ENCODE results near the gene ZBTB16.

ZBTB16 gene

GRCh38 chr11:114063829-114064201, 4.3 kb downstream of the ZBTB16 start:
- no peak for DNase-seq (ENCODE audit: low spot score)

- no peak for DNase-seq (ENCODE audit: low spot score)
These were observed 4.7 kb downstream of the ZBTB16 start for GRCh38 chr11:114064216-114064615.

- no peak for DNase-seq (ENCODE audit: low spot score)
These were observed 5.6 kb downstream of the ZBTB16 start for GRCh38 chr11:114065094-114065493.

GRCh38 chr11:114066046-114066648, 6.6 kb downstream of the ZBTB16 start:
- no peak for DNase-seq (ENCODE audit: low spot score)

GRCh38 chr11:114068327-114068726, 8.8 kb downstream of the ZBTB16 start:
- no peak for DNase-seq (ENCODE audit: low spot score)

- no peak for DNase-seq (ENCODE audit: low spot score)
These were observed 11.1 kb downstream of the ZBTB16 start for GRCh38 chr11:114070464-114071139.

GRCh38 chr11:114073007-114073827, 13.7 kb downstream of the ZBTB16 start:
- no peak for DNase-seq (ENCODE audit: low spot score)

GRCh38 chr11:114073828-114074381, 14.4 kb downstream of the ZBTB16 start:
- DNase-seq (ENCODE audit: low spot score) = no peak

GRCh38 chr11:114074546-114075343, 15.2 kb downstream of the ZBTB16 start:
- DNase-seq (ENCODE audit: low spot score) = no peak

GRCh38 chr11:114075344-114075610, 15.8 kb downstream of the ZBTB16 start:
- DNase-seq (ENCODE audit: low spot score) = no peak

GRCh38 chr11:114075891-114076441, 16.5 kb downstream of the ZBTB16 start:
- DNase-seq (ENCODE audit: low spot score) = peak; percentile 49

- DNase-seq (ENCODE audit: low spot score) = no peak
These were observed 17.4 kb downstream of the ZBTB16 start for GRCh38 chr11:114076921-114077331.

- no peak for DNase-seq (ENCODE audit: low spot score)
These were observed 18.2 kb downstream of the ZBTB16 start for GRCh38 chr11:114077482-114078305.

GRCh38 chr11:114078423-114078822, 18.9 kb downstream of the ZBTB16 start:
- DNase-seq (ENCODE audit: low spot score) = no peak

- DNase-seq (ENCODE audit: low spot score) = no peak
These were observed 20.1 kb downstream of the ZBTB16 start for GRCh38 chr11:114079511-114080065.

- DNase-seq (ENCODE audit: low spot score) = no peak
These were observed 20.7 kb downstream of the ZBTB16 start for GRCh38 chr11:114080219-114080618.

GRCh38 chr11:114080769-114081168, 21.3 kb downstream of the ZBTB16 start:
- no peak for DNase-seq (ENCODE audit: low spot score)

GRCh38 chr11:114081641-114082414, 22.3 kb downstream of the ZBTB16 start:
- DNase-seq (ENCODE audit: low spot score) = no peak

- no peak for DNase-seq (ENCODE audit: low spot score)
These were observed 22.9 kb downstream of the ZBTB16 start for GRCh38 chr11:114082415-114082748.

- peak; percentile 89 for DNase-seq (ENCODE audit: low spot score)
These were observed 23.3 kb downstream of the ZBTB16 start for GRCh38 chr11:114082767-114083181.
